Measurements from ENCODE around the gene GAL3ST3. TPM values are rescaled to one million over a fixed set of nuclear protein-coding genes. Genes with fewer than 3 reads are reported as not detected.
"Not testable (repeated sequence)": the region's sequence is repeated elsewhere in the genome, so short reads cannot be mapped to it uniquely, and the experiment has no call there.

Gene GAL3ST3, protein sequence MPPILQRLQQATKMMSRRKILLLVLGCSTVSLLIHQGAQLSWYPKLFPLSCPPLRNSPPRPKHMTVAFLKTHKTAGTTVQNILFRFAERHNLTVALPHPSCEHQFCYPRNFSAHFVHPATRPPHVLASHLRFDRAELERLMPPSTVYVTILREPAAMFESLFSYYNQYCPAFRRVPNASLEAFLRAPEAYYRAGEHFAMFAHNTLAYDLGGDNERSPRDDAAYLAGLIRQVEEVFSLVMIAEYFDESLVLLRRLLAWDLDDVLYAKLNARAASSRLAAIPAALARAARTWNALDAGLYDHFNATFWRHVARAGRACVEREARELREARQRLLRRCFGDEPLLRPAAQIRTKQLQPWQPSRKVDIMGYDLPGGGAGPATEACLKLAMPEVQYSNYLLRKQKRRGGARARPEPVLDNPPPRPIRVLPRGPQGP
- total RNA-seq: 1 to 10 TPM in 1 of 2 donors, under 1 TPM in 1; 0.66 to 2.6 TPM

DNA sequence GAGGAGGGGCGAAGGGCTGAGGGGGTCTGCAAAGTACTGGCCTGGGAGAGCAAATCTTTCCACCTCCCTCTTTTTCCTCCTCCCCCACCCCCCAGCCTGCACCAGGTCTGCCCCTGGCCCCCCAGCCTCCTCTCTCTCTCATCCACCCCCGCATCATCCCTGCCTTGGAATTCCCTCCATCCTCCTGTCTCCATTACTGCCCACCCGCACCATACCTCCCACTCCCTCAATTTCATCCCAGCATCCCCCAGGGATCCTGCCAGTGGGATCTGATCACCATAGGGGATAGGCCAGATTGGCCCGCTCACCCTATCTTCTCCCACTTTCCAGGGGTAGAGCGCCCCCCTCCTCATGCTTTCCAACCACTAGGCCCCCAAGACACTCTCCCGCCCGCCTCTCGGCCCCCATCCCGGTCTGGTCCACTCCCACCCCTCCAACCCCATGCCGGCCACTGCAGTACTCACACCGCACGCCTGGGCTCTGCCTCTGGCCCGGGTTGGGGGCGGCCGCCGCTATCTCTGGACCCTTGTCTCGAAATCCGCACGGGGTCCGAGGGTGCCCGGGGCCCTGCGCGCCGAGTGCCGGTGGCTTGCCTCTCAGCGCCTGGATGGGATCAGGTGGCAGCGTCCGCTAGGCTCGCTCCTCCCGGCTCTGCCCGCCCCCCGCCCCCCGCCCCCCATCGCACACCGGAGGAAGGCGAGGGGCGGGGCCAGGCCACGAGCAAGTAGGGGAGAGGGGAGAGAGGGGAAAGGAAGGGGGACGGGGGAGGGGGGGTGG lies at the start of gene GAL3ST3:
Gene GAL3ST3, minus strand, starts transcription at position 615 of the 777 bp plus-strand sequence. CDS start 3,746 bp downstream, outside the sequence.
- DNase-seq (no peak), ATAC-seq (no peak)
- Histone ChIP-seq H3K27ac (peak within 1 kb of the TSS; percentile 9 to 46 (median 39)), H3K36me3 (replicated peaks in 1 of 2; ENCODE audit: insufficient read depth in 1 of 2, low read depth in 2 of 2) (no peaks in the 10 kb centered on the region), H3K4me3 (no peak within 1 kb of the TSS), H3K9me3 (no peaks in the 10 kb centered on the region), H3K27me3 (no peaks in the 10 kb centered on the region), H3K4me1 (peaks cover 47% of the 10 kb centered on the region)
- TF ChIP-seq, protein P1, sequence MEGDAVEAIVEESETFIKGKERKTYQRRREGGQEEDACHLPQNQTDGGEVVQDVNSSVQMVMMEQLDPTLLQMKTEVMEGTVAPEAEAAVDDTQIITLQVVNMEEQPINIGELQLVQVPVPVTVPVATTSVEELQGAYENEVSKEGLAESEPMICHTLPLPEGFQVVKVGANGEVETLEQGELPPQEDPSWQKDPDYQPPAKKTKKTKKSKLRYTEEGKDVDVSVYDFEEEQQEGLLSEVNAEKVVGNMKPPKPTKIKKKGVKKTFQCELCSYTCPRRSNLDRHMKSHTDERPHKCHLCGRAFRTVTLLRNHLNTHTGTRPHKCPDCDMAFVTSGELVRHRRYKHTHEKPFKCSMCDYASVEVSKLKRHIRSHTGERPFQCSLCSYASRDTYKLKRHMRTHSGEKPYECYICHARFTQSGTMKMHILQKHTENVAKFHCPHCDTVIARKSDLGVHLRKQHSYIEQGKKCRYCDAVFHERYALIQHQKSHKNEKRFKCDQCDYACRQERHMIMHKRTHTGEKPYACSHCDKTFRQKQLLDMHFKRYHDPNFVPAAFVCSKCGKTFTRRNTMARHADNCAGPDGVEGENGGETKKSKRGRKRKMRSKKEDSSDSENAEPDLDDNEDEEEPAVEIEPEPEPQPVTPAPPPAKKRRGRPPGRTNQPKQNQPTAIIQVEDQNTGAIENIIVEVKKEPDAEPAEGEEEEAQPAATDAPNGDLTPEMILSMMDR (IDR thresholded peaks at IDR 0.05): no peak
- no peak for TF ChIP-seq POLR2A (IDR thresholded peaks at IDR 0.05)
- intact Hi-C loops (cut with DNase I): no loop called here
- 22 to 34% methylated on average over 17 to 25 of the region's 39 CpGs for WGBS, 2 donors

- H3K27me3 ChIP-seq; DNase-seq; H3K4me1 ChIP-seq; H3K27ac ChIP-seq; H3K9me3 ChIP-seq; H3K4me3 ChIP-seq; ATAC-seq; intact Hi-C loops (cut with DNase I); H3K36me3 ChIP-seq (replicated peaks in 1 of 2; ENCODE audit: insufficient read depth in 1 of 2, low read depth in 2 of 2): not testable (repeated sequence)
- 100% methylated on average over 2 of the region's 2 CpGs for WGBS, 2 donors
These were observed 43.2 kb upstream of the GAL3ST3 start for GRCh38 chr11:66092125-66092524.

DNA sequence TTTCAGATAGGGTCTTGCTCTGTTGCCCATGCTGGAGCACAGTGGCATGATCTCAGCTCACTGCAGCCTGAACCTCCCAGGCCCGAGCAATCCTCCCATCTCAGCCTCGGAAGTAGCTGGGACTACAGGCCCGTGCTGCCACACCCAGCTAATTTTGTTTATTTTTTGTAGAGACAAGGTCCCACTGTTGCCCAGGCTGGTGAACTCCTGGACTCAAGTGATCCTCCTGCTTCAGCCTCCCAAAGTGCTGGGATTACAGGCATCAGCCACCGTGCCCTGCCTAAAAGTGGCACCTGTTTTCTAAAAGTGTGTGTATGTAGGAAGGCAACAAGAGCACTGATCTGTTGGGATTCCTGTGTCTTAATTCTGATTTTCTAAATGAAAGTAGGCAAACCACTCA lies 41.3 kb upstream of the GAL3ST3 start:
- Histone ChIP-seq H3K9me3 (no peaks in the 10 kb centered on the region), H3K27me3 (no peaks in the 10 kb centered on the region), H3K36me3 (replicated peaks in 1 of 2; ENCODE audit: insufficient read depth in 1 of 2, low read depth in 2 of 2) (no peaks in the 10 kb centered on the region), H3K4me1 (peaks cover 2% of the 10 kb centered on the region), H3K27ac (no peak overlapping the region), H3K4me3 (no peak overlapping the region)
- ATAC-seq: no peak
- intact Hi-C loops (cut with DNase I): no loop called here
- 84 to 100% methylated on average over 4 of the region's 4 CpGs for WGBS, 2 donors
- no peak for TF ChIP-seq POLR2A (IDR thresholded peaks at IDR 0.05)
- TF ChIP-seq, protein P1 (IDR thresholded peaks at IDR 0.05): no peak
- no peak for DNase-seq

- Histone ChIP-seq H3K27ac (no peak overlapping the region), H3K27me3 (no peaks in the 10 kb centered on the region), H3K36me3 (replicated peaks in 1 of 2; ENCODE audit: insufficient read depth in 1 of 2, low read depth in 2 of 2) (no peaks in the 10 kb centered on the region), H3K4me1 (peaks cover 12% of the 10 kb centered on the region), H3K9me3 (no peaks in the 10 kb centered on the region), H3K4me3 (no peak overlapping the region)
- no peak for DNase-seq
- 89 to 93% methylated on average over 3 of the region's 3 CpGs for WGBS, 2 donors
- intact Hi-C loops (cut with DNase I): no loop called here
- TF ChIP-seq, protein P1 (IDR thresholded peaks at IDR 0.05): no peak
- TF ChIP-seq POLR2A (IDR thresholded peaks at IDR 0.05): no peak
- ATAC-seq: no peak
These were observed 40.1 kb upstream of the GAL3ST3 start for GRCh38 chr11:66089067-66089466.

DNA sequence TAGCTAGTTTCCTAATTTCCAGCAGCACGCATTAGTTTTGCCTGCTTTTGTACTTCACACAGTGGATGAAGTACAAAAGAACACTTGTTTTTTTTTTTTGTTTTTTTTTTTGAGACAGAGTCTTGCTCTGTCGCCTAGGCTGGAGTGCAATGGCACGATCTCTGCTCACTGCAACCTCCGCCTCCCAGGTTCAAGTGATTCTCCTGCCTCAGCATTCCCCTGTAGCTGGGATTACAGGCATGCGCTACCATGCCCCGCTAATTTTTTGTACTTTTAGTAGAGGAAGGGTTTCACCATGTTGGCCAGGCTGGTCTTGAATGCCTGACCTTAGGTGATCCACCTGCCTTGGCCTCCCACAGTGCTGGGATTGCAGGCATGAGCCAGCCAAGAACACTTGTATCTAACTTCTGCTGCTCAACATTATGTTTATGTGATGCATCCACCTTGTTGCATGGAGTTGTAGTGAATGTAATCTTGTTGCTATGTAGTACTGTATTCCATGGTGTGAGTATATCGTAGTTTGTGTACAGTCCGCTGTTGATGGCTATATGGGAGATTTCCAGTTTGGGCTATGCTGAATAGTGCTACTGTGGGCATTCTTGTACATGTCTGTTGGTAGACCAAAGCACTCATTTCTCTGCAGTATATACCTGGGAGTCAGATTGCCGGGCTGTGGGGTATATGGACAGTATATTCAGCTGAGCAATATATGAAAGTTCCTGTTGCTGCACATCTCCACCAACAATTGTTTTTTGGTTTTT lies 38.4 kb upstream of the GAL3ST3 start:
- 87 to 90% methylated on average over 9 of the region's 9 CpGs for WGBS, 2 donors
- H3K27me3 ChIP-seq: no peaks in the 10 kb centered on the region
- no peak for ATAC-seq
- intact Hi-C loops (cut with DNase I): no loop called here
- peak overlapping the region in 1 of 4 donors; percentile 9 for H3K27ac ChIP-seq
- TF ChIP-seq, protein P1 (IDR thresholded peaks at IDR 0.05): no peak
- no peak for TF ChIP-seq POLR2A (IDR thresholded peaks at IDR 0.05)
- peaks cover 27% of the 10 kb centered on the region for H3K4me1 ChIP-seq
- H3K36me3 ChIP-seq (replicated peaks in 1 of 2; ENCODE audit: insufficient read depth in 1 of 2, low read depth in 2 of 2): no peaks in the 10 kb centered on the region
- no peak overlapping the region for H3K4me3 ChIP-seq
- H3K9me3 ChIP-seq: no peaks in the 10 kb centered on the region
- no peak for DNase-seq

Data from body of pancreas (tissue), 4 donors.